MM.1S (cell line): Measurements from ENCODE around the gene MICAL2.

Experiments
- DNase-seq: peaks from one replicate; pipeline ENCODE4 v3.0.0-alpha.2; 2015
- H2AFZ ChIP-seq: fragments of 300-600 bp; sonication (generic); 2 replicates; pipeline ENCODE4 v1.6.0; 2016; ENCODE audit warnings: antibody characterized with exemption, low read length
- H3F3A ChIP-seq: fragments of 300-600 bp; sonication (generic); 2 replicates; pipeline ENCODE4 v1.6.1; 2016; ENCODE audit warnings: mild to moderate bottlenecking, antibody characterized with exemption, low read length, moderate library complexity, mixed read lengths; ENCODE audit not compliant: insufficient read depth
- H3K27ac ChIP-seq: fragments of 300-600 bp; sonication (generic); 2 replicates; pipeline ENCODE4 v1.5.1; 2016; ENCODE audit warnings: mild to moderate bottlenecking, low read length
- H3K27me3 ChIP-seq: fragments of 300-600 bp; sonication (generic); replicated peaks from 2 replicates; pipeline ENCODE4 v1.6.0; 2016; ENCODE audit warnings: low read length; ENCODE audit not compliant: insufficient read depth
- H3K36me3 ChIP-seq: fragments of 300-600 bp; sonication (generic); replicated peaks from 2 replicates; pipeline ENCODE4 v1.6.1; 2016; ENCODE audit warnings: mild to moderate bottlenecking, low read length, mixed read lengths; ENCODE audit not compliant: insufficient read depth
- H3K4me1 ChIP-seq: fragments of 300-600 bp; sonication (generic); 2 replicates; pipeline ENCODE4 v1.6.1; 2016; ENCODE audit warnings: low read length, mixed read lengths
- H3K4me2 ChIP-seq: fragments of 300-600 bp; sonication (generic); 2 replicates; pipeline ENCODE4 v1.6.0; 2016; ENCODE audit warnings: low read depth, low read length
- H3K4me3 ChIP-seq: fragments of 300-600 bp; sonication (generic); 2 replicates; pipeline ENCODE4 v1.5.1; 2016; ENCODE audit warnings: low read length, mixed read lengths
- H3K79me2 ChIP-seq: fragments of 300-600 bp; sonication (generic); 2 replicates; pipeline ENCODE4 v1.6.1; 2016; ENCODE audit warnings: mixed run types, low read length, mixed read lengths
- H3K9ac ChIP-seq: fragments of 300-600 bp; sonication (generic); 2 replicates; pipeline ENCODE4 v1.6.1; 2016; ENCODE audit warnings: low read length, mixed read lengths
- H3K9me2 ChIP-seq: fragments of 300-600 bp; sonication (generic); replicated peaks from 2 replicates; pipeline ENCODE4 v1.6.1; 2016; ENCODE audit warnings: mild to moderate bottlenecking, low read length, mixed read lengths; ENCODE audit not compliant: insufficient read depth
- H3K9me3 ChIP-seq: fragments of 300-600 bp; sonication (generic); replicated peaks from 2 replicates; pipeline ENCODE4 v1.6.1; 2016; ENCODE audit warnings: mild to moderate bottlenecking, low read length, mixed read lengths; ENCODE audit not compliant: insufficient read depth
- H4K20me1 ChIP-seq: fragments of 300-600 bp; sonication (generic); 2 replicates; pipeline ENCODE4 v1.6.1; 2016; ENCODE audit warnings: mild to moderate bottlenecking, low read length, moderate library complexity, mixed read lengths; ENCODE audit not compliant: insufficient read depth
- CTCF ChIP-seq: fragments of 300-600 bp; sonication (generic); IDR thresholded peaks from 2 replicates; pipeline ENCODE4 v1.5.1; 2016; ENCODE audit warnings: antibody characterized with exemption, low read length, mixed read lengths
- EZH2 ChIP-seq: fragments of 300-600 bp; sonication (generic); optimal IDR thresholded peaks from 2 replicates; pipeline ENCODE3; 2017; ENCODE audit warnings: low read depth, mild to moderate bottlenecking, antibody characterized with exemption, low read length, mixed read lengths
- EZH2phosphoT487 ChIP-seq: fragments of 300-600 bp; sonication (generic); IDR thresholded peaks from 2 replicates; pipeline ENCODE4 v1.6.1; 2018; ENCODE audit warnings: antibody characterized with exemption, low read length

The MICAL2 gene

DNA sequence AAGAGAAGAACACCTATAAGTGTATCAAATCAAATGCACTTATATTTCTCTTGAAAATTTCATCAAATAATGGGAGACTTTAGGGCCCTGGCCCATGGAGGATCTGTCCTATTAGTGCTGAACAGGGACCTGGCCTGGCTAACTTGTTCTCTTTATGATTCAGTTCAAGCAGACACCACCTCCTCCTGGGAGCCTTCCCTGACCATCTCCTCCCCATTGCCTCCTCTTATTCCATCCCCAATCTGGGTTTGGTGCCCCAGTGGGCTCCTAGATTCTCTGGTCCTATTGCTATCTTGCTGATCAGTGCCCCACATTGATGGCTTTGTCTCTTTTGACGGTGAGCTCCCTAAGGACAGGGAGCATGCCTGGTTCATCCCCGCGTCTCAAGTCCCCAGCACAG, 60.1 kb downstream of the MICAL2 start:
- no peak overlapping the region for H3K4me2 ChIP-seq
- no peak for DNase-seq
- peaks cover 19% of the 10 kb centered on the region for H3K4me1 ChIP-seq
- H3K9me2 ChIP-seq, result no peaks in the 10 kb centered on the region
- H3K36me3 ChIP-seq, result no peaks in the 10 kb centered on the region
- TF ChIP-seq EZH2, result no peak
- no peak for TF ChIP-seq CTCF
- no peaks in the 10 kb centered on the region for H3K27me3 ChIP-seq
- H3K9ac ChIP-seq, result no peak overlapping the region
- no peak overlapping the region for H3K4me3 ChIP-seq
- H3K27ac ChIP-seq, result no peak overlapping the region
- H4K20me1 ChIP-seq, result no peaks in the 10 kb centered on the region
- H2AFZ ChIP-seq, result no peak overlapping the region
- no peaks in the 10 kb centered on the region for H3K79me2 ChIP-seq
- no peaks in the 10 kb centered on the region for H3K9me3 ChIP-seq
- H3F3A ChIP-seq, result peaks cover 22% of the 10 kb centered on the region

DNA sequence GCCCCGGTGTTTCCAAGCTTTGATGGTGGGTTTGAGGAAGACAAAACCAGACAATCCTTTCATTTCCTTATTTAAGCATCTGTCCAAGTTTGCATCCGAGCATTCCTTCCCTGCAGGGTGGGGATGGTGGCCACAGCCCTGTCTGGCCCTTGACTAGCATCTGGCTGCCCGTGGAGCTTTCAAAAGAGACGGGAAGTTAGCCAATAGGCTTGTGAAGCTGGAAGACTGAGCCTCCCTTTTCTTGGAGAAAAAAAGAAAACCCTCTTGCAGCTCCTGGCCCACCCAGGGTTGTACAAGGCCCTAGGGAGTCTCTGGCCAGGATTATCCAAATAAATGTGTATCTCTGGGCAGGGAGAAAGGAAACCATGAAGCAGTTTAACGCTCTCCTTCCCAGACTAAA, 60.6 kb downstream of the MICAL2 start:
- no peak overlapping the region for H3K4me3 ChIP-seq
- no peak overlapping the region for H2AFZ ChIP-seq
- no peaks in the 10 kb centered on the region for H3K36me3 ChIP-seq
- peaks cover 26% of the 10 kb centered on the region for H3F3A ChIP-seq
- TF ChIP-seq CTCF (no peak), EZH2 (no peak), EZH2phosphoT487 (no peak)
- DNase-seq, result no peak
- no peak overlapping the region for H3K9ac ChIP-seq
- no peak overlapping the region for H3K27ac ChIP-seq
- H3K79me2 ChIP-seq, result no peaks in the 10 kb centered on the region
- no peaks in the 10 kb centered on the region for H3K9me2 ChIP-seq
- no peak overlapping the region for H3K4me2 ChIP-seq
- H3K27me3 ChIP-seq, result no peaks in the 10 kb centered on the region
- H3K9me3 ChIP-seq, result no peaks in the 10 kb centered on the region
- peaks cover 24% of the 10 kb centered on the region for H3K4me1 ChIP-seq
- no peaks in the 10 kb centered on the region for H4K20me1 ChIP-seq

DNA sequence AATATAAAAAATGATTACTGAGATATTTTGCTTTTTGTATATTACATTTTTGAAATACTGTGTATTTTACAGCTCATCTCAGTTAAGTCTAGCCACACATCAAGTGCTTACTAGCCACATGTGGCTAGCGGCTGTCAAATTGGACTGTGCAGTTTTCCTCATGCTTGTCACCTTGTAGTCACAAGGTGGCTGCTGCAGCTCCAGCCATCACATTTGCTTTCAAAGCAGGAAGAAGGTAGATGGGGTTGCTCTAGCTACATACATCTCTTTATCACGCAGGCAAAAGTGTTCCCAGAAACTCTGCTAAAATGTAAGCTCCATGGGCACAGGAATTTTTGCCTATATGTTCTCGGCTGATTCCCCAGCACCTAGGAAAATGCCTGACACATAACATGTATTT, 61.5 kb downstream of the MICAL2 start:
- no peaks in the 10 kb centered on the region for H3K27me3 ChIP-seq
- no peak overlapping the region for H2AFZ ChIP-seq
- no peaks in the 10 kb centered on the region for H4K20me1 ChIP-seq
- no peak for TF ChIP-seq CTCF
- peaks cover 35% of the 10 kb centered on the region for H3F3A ChIP-seq
- H3K9me3 ChIP-seq, result no peaks in the 10 kb centered on the region
- DNase-seq, result no peak
- H3K27ac ChIP-seq, result no peak overlapping the region
- H3K9ac ChIP-seq, result no peak overlapping the region
- H3K36me3 ChIP-seq, result no peaks in the 10 kb centered on the region
- H3K79me2 ChIP-seq, result no peaks in the 10 kb centered on the region
- H3K9me2 ChIP-seq, result no peaks in the 10 kb centered on the region
- peaks cover 33% of the 10 kb centered on the region for H3K4me1 ChIP-seq
- no peak overlapping the region for H3K4me2 ChIP-seq
- H3K4me3 ChIP-seq, result no peak overlapping the region
